Lung (tissue), 12 donors: ENCODE measurements around the gene MAGI3. TPM values are rescaled to one million over a fixed set of nuclear protein-coding genes. Genes with fewer than 3 reads are reported as not detected.

ENCODE experiments used
- ATAC-seq: fragments of 200-7000 bp; cut with Tn5 transposase; one replicate; pipeline ENCODE4 v1.9.1; 2020; ENCODE audit warnings: moderate number of reproducible peaks; ENCODE audit not compliant: insufficient read depth, low FRiP score
- DNase-seq, 3 donors: peaks; one replicate each; pipeline ENCODE4 v3.0.0-alpha.2; 2013 to 2017
- H3K27ac ChIP-seq, 2 donors: one replicate each; pipeline ENCODE4 v1.5.1; 2013; ENCODE audit warnings: mild to moderate bottlenecking in 2 of 2, moderate library complexity in 2 of 2, control low read depth in 1 of 2, inconsistent platforms in 1 of 2, low read depth in 1 of 2, low read length in 1 of 2
- H3K27me3 ChIP-seq, 3 donors: one replicate each; pipeline ENCODE4 v1.5.1; 2013; ENCODE audit warnings: low read length in 2 of 3; ENCODE audit not compliant: control insufficient read depth in 3 of 3, insufficient read depth in 3 of 3
- H3K36me3 ChIP-seq, 4 donors: one replicate each; pipeline ENCODE4 v1.5.1; 2013; ENCODE audit warnings: low read length in 4 of 4, mild to moderate bottlenecking in 1 of 4, moderate library complexity in 1 of 4; ENCODE audit not compliant: control insufficient read depth in 4 of 4, insufficient read depth in 4 of 4
- H3K4me1 ChIP-seq, 5 donors: one replicate each; pipeline ENCODE4 v1.5.1; 2013; ENCODE audit warnings: low read length in 5 of 5, mild to moderate bottlenecking in 2 of 5, moderate library complexity in 1 of 5; ENCODE audit not compliant: control insufficient read depth in 5 of 5, insufficient read depth in 5 of 5
- H3K4me3 ChIP-seq: one replicate; pipeline ENCODE4 v1.5.1; 2013; ENCODE audit warnings: mild to moderate bottlenecking, control low read depth, moderate library complexity
- H3K9ac ChIP-seq, 2 donors: one replicate each; pipeline ENCODE4 v1.5.1; 2013; ENCODE audit warnings: low read length in 2 of 2, control low read depth in 1 of 2; ENCODE audit not compliant: insufficient read depth in 1 of 2
- H3K9me3 ChIP-seq, 4 donors: one replicate each; pipeline ENCODE4 v1.5.1; 2013; ENCODE audit warnings: low read length in 3 of 4, mild to moderate bottlenecking in 1 of 4, moderate library complexity in 1 of 4; ENCODE audit not compliant: control insufficient read depth in 4 of 4, insufficient read depth in 3 of 4
- CTCF ChIP-seq: IDR thresholded peaks from 2 replicates; pipeline ENCODE4 v1.5.1; 2012; ENCODE audit warnings: mild to moderate bottlenecking; ENCODE audit errors: control extremely low read depth, extremely low read depth
- WGBS, 2 donors: extraction: QIAGEN DNeasy Blood & Tissue Kit; methylation state at CpG; one replicate each; pipeline ENCODE4 v1.1.7; 2013; 5-methylcytosine and 5-hydroxymethylcytosine counted together
- polyA plus RNA-seq, 2 donors: library from polyadenylated mRNA; stranded (reverse); fragments of 200-250 nt; gene quantifications; one replicate each; pipeline ENCODE4 v1.2.1, GENCODE V29; 2013
- total RNA-seq, 2 donors: library from RNA; depleted of rRNA in 1 of 2; stranded (reverse); fragments of >200 nt in 1 of 2; gene quantifications; one replicate each; pipeline ENCODE4 v1.2.1, GENCODE V29; 2014 to 2021
- donor health status: control.
- donor health status: control.
- donor health status: Bipolar disorder and iron deficiency.
- donor health status: healthy.
- donor health status: DM: yes; HTN: yes; CAD: no.

Gene MAGI3
- total and polyA plus RNA-seq, 4 donors = 7.5 to 137 (median 35.5) TPM

GRCh38 chr1:113576271-113576670 lies 186.0 kb downstream of the MAGI3 start:
- ATAC-seq = no peak
- Histone ChIP-seq H3K27me3 (no peaks in the 10 kb centered on the region), H3K36me3 (peaks cover 0 to 1% (median 0%) of the 10 kb centered on the region in 4 donors), H3K9ac (no peak overlapping the region), H3K9me3 (no peaks in the 10 kb centered on the region), H3K4me1 (peaks cover 0 to 4% (median 0%) of the 10 kb centered on the region in 5 donors), H3K27ac (no peak overlapping the region), H3K4me3 (no peak overlapping the region)
- 82 to 85% methylated on average over 6 of the region's 6 CpGs for WGBS, 2 donors
- DNase-seq = peak in 1 of 3 donors; percentile 14
- TF ChIP-seq CTCF = no peak

- Histone ChIP-seq H3K4me3 (no peak overlapping the region), H3K27ac (no peak overlapping the region), H3K9me3 (no peaks in the 10 kb centered on the region), H3K27me3 (no peaks in the 10 kb centered on the region), H3K36me3 (peaks cover 0 to 1% (median 0%) of the 10 kb centered on the region in 4 donors), H3K4me1 (peaks cover 0 to 4% (median 0%) of the 10 kb centered on the region in 5 donors), H3K9ac (no peak overlapping the region)
- no peak for ATAC-seq
- DNase-seq = peak in 2 of 3 donors; percentile 18 to 50
- whole genome bisulfite sequencing, 2 donors = 66 to 73% methylated on average over 2 of the region's 2 CpGs
- no peak for TF ChIP-seq CTCF
These were observed 189.1 kb downstream of the MAGI3 start for GRCh38 chr1:113579256-113580018.

GRCh38 chr1:113581323-113581722 lies 191.0 kb downstream of the MAGI3 start:
- DNase-seq = no peak
- no peaks in the 10 kb centered on the region for H3K27me3 ChIP-seq
- H3K4me1 ChIP-seq = peaks cover 0 to 3% (median 0%) of the 10 kb centered on the region in 5 donors
- no peak overlapping the region for H3K4me3 ChIP-seq
- H3K27ac ChIP-seq = no peak overlapping the region
- H3K9ac ChIP-seq = no peak overlapping the region
- H3K36me3 ChIP-seq = peaks cover 0 to 3% (median 0%) of the 10 kb centered on the region in 4 donors
- ATAC-seq = no peak
- no peaks in the 10 kb centered on the region for H3K9me3 ChIP-seq
- no peak for TF ChIP-seq CTCF
- 92 to 100% methylated on average over 1 of the region's 1 CpG for WGBS, 2 donors
